ENCODE measurements around the gene ABCD3.
"Not testable (repeated sequence)": the region's sequence is repeated elsewhere in the genome, so short reads cannot be mapped to it uniquely, and the experiment has no call there.

The ABCD3 gene

GRCh38 chr1:94417978-94418663, at the start of gene ABCD3:
Gene ABCD3, plus strand, starts transcription at chr1:94418389. Its CDS starts 90 bp downstream, at chr1:94418479.
- peak; percentile 88 for DNase-seq

- not testable (repeated sequence) for DNase-seq
Measured at GRCh38 chr1:94372771-94373170, 45.4 kb upstream of the ABCD3 start.

GRCh38 chr1:94373311-94373710, 44.9 kb upstream of the ABCD3 start:
- not testable (repeated sequence) for DNase-seq

GRCh38 chr1:94375666-94376065, 42.5 kb upstream of the ABCD3 start:
- not testable (repeated sequence) for DNase-seq

- not testable (repeated sequence) for DNase-seq
Measured at GRCh38 chr1:94378493-94378892, 39.7 kb upstream of the ABCD3 start.

GRCh38 chr1:94379615-94380014, 38.6 kb upstream of the ABCD3 start:
- no peak for DNase-seq

GRCh38 chr1:94382201-94382600, 36.0 kb upstream of the ABCD3 start:
- DNase-seq = no peak

- no peak for DNase-seq
Measured at GRCh38 chr1:94383966-94384408, 34.2 kb upstream of the ABCD3 start.

- DNase-seq = no peak
Measured at GRCh38 chr1:94384485-94385265, 33.5 kb upstream of the ABCD3 start.

- DNase-seq = no peak
Measured at GRCh38 chr1:94385308-94385929, 32.8 kb upstream of the ABCD3 start.

- no peak for DNase-seq
Measured at GRCh38 chr1:94389298-94389697, 28.9 kb upstream of the ABCD3 start.

GRCh38 chr1:94394247-94394646, 23.9 kb upstream of the ABCD3 start:
- no peak for DNase-seq

- DNase-seq = no peak
Measured at GRCh38 chr1:94395231-94395630, 23.0 kb upstream of the ABCD3 start.

GRCh38 chr1:94395748-94396309, 22.4 kb upstream of the ABCD3 start:
- no peak for DNase-seq

- DNase-seq = no peak
Measured at GRCh38 chr1:94396356-94397010, 21.7 kb upstream of the ABCD3 start.

- no peak for DNase-seq
Measured at GRCh38 chr1:94398356-94398755, 19.8 kb upstream of the ABCD3 start.

GRCh38 chr1:94399453-94399852, 18.7 kb upstream of the ABCD3 start:
- no peak for DNase-seq

GRCh38 chr1:94401206-94401605, 17.0 kb upstream of the ABCD3 start:
- DNase-seq = no peak

GRCh38 chr1:94406446-94406845, 11.7 kb upstream of the ABCD3 start:
- DNase-seq = no peak

GRCh38 chr1:94408104-94408830, 9.9 kb upstream of the ABCD3 start:
- DNase-seq = no peak

GRCh38 chr1:94411237-94411636, 7.0 kb upstream of the ABCD3 start:
- no peak for DNase-seq

GRCh38 chr1:94413311-94413710, 4.9 kb upstream of the ABCD3 start:
- DNase-seq = no peak
